SU-DHL-6 (cell line): ENCODE results near the gene PI16.
A peak's percentile ranks its signal among the peaks of the same experiment; 100 is the strongest.

ENCODE experiments used
- H2AFZ ChIP-seq: fragments of 200-600 bp; sonication (generic); 2 replicates; pipeline ENCODE4 v1.6.1; 2014; ENCODE audit warnings: low read depth, mild to moderate bottlenecking, moderate library complexity, mixed read lengths, antibody characterized with exemption, low read length; ENCODE audit not compliant: severe bottlenecking
- H3F3A ChIP-seq: fragments of 200-600 bp; shearing (Covaris generic); 2 replicates; pipeline ENCODE4 v1.6.0; 2016; ENCODE audit warnings: antibody characterized with exemption, mild to moderate bottlenecking; ENCODE audit not compliant: insufficient read depth
- H3K27ac ChIP-seq: fragments of 200-600 bp; sonication (generic); 2 replicates; pipeline ENCODE4 v1.5.1; 2016; ENCODE audit warnings: low read depth, mild to moderate bottlenecking, low read length, moderate library complexity, mixed read lengths
- H3K27me3 ChIP-seq: fragments of 200-600 bp; sonication (generic), shearing (Covaris generic); 2 replicates; pipeline ENCODE4 v1.6.0; 2014; ENCODE audit warnings: mild to moderate bottlenecking, low read length
- H3K36me3 ChIP-seq: fragments of 200-600 bp; sonication (generic); 2 replicates; pipeline ENCODE4 v1.6.1; 2014; ENCODE audit warnings: mild to moderate bottlenecking, low read length, mixed read lengths
- H3K4me2 ChIP-seq: fragments of 300-600, 200-600 bp; shearing (Covaris generic), sonication (generic); 2 replicates; pipeline ENCODE4 v1.6.0; 2014; ENCODE audit warnings: low read length, low read depth, mild to moderate bottlenecking; ENCODE audit not compliant: poor library complexity, severe bottlenecking
- H3K4me3 ChIP-seq: fragments of 200-600 bp; sonication (generic); 2 replicates; pipeline ENCODE4 v1.5.1; 2014; ENCODE audit warnings: antibody characterized with exemption, low read length, mild to moderate bottlenecking, mixed read lengths; ENCODE audit not compliant: insufficient read depth, poor library complexity, severe bottlenecking
- H3K79me2 ChIP-seq: fragments of 200-600 bp; sonication (generic); 2 replicates; pipeline ENCODE4 v1.6.1; 2014; ENCODE audit warnings: mild to moderate bottlenecking, low read length, moderate library complexity; ENCODE audit not compliant: insufficient read depth
- H3K9ac ChIP-seq: fragments of 200-600 bp; sonication (generic); 2 replicates; pipeline ENCODE4 v1.7.0; 2014; ENCODE audit warnings: mild to moderate bottlenecking, low read length
- H3K9me2 ChIP-seq: fragments of 200-600 bp; sonication (generic); replicated peaks from 2 replicates; pipeline ENCODE4 v1.6.1; 2014; ENCODE audit warnings: low read length; ENCODE audit not compliant: insufficient read depth
- H3K9me3 ChIP-seq: fragments of 200-600 bp; sonication (generic); 2 replicates; pipeline ENCODE4 v1.6.1; 2014; ENCODE audit warnings: low read length, mixed read lengths; ENCODE audit not compliant: insufficient read depth
- H4K20me1 ChIP-seq: fragments of 200-600 bp; sonication (generic); 2 replicates; pipeline ENCODE4 v1.6.1; 2014; ENCODE audit warnings: low read depth, mild to moderate bottlenecking, antibody characterized with exemption, low read length, moderate library complexity, mixed read lengths
- EZH2phosphoT487 ChIP-seq: fragments of 200-600 bp; sonication (generic), shearing (Covaris generic); conservative IDR thresholded peaks from 2 replicates; pipeline ENCODE4 v1.6.1; 2018; ENCODE audit warnings: mild to moderate bottlenecking, antibody characterized with exemption, low read length, moderate library complexity, mixed read lengths
- TF ChIP-seq, protein P1 (sequence below): fragments of 200-600 bp; sonication (generic); IDR thresholded peaks from one replicate; pipeline ENCODE4 v1.5.1; 2017; ENCODE audit warnings: antibody characterized with exemption, mild to moderate bottlenecking, low read length, moderate library complexity; ENCODE audit not compliant: insufficient read depth, poor library complexity, severe bottlenecking

The PI16 gene

DNA sequence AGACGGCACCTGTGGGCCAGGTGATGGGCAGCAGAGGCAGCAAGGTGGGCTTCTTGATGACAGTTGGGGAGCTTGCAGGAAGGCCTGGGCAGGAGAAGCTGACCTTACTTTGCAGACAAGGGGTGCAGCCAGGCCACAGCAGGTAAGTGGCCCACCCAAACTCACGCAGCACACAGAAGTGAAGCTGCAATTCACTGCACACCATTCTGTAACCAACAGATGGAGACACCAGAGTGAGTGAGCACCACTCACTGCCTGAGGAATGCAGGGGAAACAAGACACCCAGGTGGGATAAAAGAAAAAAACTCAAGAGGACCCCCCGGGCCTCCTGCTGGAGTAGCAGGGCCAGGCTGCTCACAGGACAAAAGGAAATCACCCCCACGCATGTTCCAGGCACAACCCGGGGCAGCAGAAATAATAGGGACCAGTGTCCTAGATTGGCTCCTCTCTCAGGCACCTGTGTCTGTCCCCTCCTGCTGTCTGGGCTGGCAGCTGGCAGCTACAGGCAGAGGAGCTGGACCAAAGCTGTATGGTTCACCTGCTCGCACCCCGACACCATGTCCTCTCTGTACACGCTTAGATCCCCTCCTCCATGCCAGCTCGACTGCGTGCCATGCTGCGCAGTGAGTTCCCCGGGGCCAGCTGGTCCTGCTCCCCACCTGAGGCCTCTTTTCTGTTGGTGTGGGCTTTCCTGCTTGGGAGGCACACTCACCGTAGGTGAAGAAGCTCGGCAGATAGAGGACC is 26.5 kb downstream of the PI16 start:
- Histone ChIP-seq H3K27ac (no peak overlapping the region), H3K9me3 (no peaks in the 10 kb centered on the region), H4K20me1 (peaks cover 17% of the 10 kb centered on the region; the same call in 1 of the 2 replicates), H3F3A (no peaks in the 10 kb centered on the region), H3K4me2 (no peak overlapping the region), H3K9me2 (no peaks in the 10 kb centered on the region), H3K79me2 (peaks cover 81% of the 10 kb centered on the region), H3K27me3 (no peaks in the 10 kb centered on the region), H3K4me3 (no peak overlapping the region), H2AFZ (no peak overlapping the region), H3K9ac (no peak overlapping the region), H3K36me3 (0 out of 2 replicates have a peak, but pooled peaks cover 7% of the 10 kb centered on the region)
- TF ChIP-seq, protein P1, sequence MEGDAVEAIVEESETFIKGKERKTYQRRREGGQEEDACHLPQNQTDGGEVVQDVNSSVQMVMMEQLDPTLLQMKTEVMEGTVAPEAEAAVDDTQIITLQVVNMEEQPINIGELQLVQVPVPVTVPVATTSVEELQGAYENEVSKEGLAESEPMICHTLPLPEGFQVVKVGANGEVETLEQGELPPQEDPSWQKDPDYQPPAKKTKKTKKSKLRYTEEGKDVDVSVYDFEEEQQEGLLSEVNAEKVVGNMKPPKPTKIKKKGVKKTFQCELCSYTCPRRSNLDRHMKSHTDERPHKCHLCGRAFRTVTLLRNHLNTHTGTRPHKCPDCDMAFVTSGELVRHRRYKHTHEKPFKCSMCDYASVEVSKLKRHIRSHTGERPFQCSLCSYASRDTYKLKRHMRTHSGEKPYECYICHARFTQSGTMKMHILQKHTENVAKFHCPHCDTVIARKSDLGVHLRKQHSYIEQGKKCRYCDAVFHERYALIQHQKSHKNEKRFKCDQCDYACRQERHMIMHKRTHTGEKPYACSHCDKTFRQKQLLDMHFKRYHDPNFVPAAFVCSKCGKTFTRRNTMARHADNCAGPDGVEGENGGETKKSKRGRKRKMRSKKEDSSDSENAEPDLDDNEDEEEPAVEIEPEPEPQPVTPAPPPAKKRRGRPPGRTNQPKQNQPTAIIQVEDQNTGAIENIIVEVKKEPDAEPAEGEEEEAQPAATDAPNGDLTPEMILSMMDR = no peak
- TF ChIP-seq EZH2phosphoT487 = no peak

DNA sequence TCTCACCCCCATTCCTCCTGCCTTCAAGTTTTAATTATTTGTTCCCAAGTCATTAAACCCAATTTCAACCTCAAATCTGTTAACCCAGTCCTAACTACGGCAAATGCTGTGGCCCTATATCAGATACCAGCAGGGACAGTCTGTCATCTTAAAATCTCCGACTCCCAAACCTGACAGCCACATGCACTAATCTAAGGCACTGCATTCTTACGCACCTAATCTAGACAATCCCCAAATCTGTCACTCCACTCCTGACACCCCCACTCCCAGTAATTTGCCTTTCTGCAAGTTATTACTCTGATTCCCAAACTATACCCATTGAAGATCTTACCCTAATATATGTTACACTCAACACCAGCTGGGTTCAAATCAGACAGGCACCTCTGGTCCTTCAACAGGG is 29.0 kb downstream of the PI16 start:
- no peak overlapping the region for H3K27ac ChIP-seq
- no peaks in the 10 kb centered on the region for H3K36me3 ChIP-seq
- no peak for TF ChIP-seq EZH2phosphoT487
- TF ChIP-seq, protein P1 = no peak
- peaks cover 17% of the 10 kb centered on the region; the same call in 1 of the 2 replicates for H4K20me1 ChIP-seq
- H3K4me3 ChIP-seq = no peak overlapping the region
- H3K4me2 ChIP-seq = peak overlapping the region; percentile 65
- H3K9me3 ChIP-seq = no peaks in the 10 kb centered on the region
- no peak overlapping the region for H2AFZ ChIP-seq
- H3F3A ChIP-seq = peaks cover 7% of the 10 kb centered on the region; the same call in 1 of the 2 replicates
- 0 out of 2 replicates have a peak overlapping the region, but pooled peaks have one; percentile 96 for H3K9ac ChIP-seq
- H3K27me3 ChIP-seq = no peaks in the 10 kb centered on the region
- H3K79me2 ChIP-seq = peaks cover 74% of the 10 kb centered on the region
- H3K9me2 ChIP-seq = no peaks in the 10 kb centered on the region

DNA sequence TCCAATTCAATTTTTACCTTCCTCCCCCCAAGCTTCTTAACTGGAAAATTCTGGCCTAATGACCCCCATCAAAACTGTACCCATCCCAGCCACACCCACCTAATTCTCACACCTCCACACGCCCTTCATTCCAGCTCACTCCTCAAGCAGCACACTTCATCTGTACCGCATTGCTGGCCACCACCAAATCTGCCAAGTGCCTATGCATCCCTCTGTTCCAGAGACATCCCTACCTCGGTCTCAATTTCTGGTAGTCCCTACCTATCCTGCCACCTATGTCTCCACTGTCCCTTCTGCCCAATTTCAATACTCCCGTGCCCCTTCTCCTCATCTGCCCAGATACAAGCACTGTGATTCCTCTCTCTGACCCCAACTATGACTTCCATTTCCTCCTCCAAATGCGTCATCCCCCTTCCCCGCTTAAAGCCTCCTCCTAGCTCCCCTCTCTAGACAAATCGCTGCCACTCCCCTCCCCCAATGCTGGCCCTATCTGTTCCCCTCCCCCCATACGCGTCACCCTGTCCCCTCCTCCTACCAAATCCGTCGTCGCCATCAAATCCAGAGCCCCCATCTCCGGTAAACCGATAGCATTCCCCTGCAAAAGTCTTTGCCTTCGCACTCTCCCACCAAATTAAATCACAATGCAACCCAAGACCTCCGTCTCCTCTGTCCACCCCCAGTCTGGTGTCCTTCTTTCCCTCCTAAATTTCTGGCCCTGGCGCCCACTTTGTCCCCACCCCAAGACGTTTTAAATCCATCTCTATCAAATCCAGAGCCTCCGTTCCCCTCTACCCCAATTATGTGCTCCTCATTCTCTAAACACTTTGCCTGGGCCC is 30.3 kb downstream of the PI16 start:
- Histone ChIP-seq H3K79me2 (peaks cover 61% of the 10 kb centered on the region), H3K27ac (peak overlapping the region; percentile 60)

More for the DNA sequence above, 30.3 kb downstream of the PI16 start:
- Histone ChIP-seq H3K27me3 (no peaks in the 10 kb centered on the region), H3K4me2 (peak overlapping the region; percentile 65), H3K4me3 (peak overlapping the region; percentile 76), H3K9ac (peak overlapping the region; percentile 96), H3F3A (peaks cover 7% of the 10 kb centered on the region; the same call in 1 of the 2 replicates), H3K9me3 (no peaks in the 10 kb centered on the region), H4K20me1 (peaks cover 17% of the 10 kb centered on the region; the same call in 1 of the 2 replicates), H3K36me3 (no peaks in the 10 kb centered on the region), H2AFZ (no peak overlapping the region), H3K9me2 (no peaks in the 10 kb centered on the region)
- no peak for TF ChIP-seq EZH2phosphoT487
- TF ChIP-seq, protein P1 = no peak
